Measurements from ENCODE around the gene ASXL3. TPM values are rescaled to one million over a fixed set of nuclear protein-coding genes. Genes with fewer than 3 reads are reported as not detected.

ASXL3 gene
- total and polyA plus RNA-seq, 9 of the 15 experiments (the other 6 are each of a cell fraction or from before 2014, with no cell fraction given): not detected

DNA sequence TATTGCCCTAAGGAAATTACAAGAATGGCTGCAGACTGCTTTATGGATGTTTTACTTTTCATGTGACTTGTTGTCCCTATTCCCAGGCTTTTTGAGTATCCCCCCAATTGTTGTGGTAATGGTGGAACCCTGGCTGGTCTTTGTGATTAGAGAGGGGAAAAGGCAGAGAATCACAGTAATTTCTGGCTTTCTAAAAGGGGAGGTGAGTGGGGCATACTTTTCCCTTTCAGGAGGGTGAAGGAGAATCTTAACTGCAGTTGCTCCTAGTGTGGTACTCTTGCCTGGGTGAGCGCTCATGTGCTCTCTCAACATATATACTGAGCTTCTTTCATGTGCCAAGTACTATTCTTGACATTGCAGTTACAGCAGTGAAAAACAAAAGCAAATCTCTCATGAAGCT is 69.3 kb downstream of the ASXL3 start (continued):
- TF ChIP-seq, protein P1, sequence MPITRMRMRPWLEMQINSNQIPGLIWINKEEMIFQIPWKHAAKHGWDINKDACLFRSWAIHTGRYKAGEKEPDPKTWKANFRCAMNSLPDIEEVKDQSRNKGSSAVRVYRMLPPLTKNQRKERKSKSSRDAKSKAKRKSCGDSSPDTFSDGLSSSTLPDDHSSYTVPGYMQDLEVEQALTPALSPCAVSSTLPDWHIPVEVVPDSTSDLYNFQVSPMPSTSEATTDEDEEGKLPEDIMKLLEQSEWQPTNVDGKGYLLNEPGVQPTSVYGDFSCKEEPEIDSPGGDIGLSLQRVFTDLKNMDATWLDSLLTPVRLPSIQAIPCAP (CRISPR knock-in tag; IDR thresholded peaks at IDR 0.05; ENCODE audit: borderline replicate concordance): no peak

- in situ Hi-C loops (cut with MboI): no loop called here
- Histone ChIP-seq H3K4me2 (ENCODE audit: insufficient read depth, low read length) (no peak overlapping the region), H3K4me3 (no peak overlapping the region), H2AFZ (ENCODE audit: low read depth, low read length) (no peak overlapping the region), H3K36me3 (ENCODE audit: control insufficient read depth, insufficient read depth, low read length) (no peaks in the 10 kb centered on the region), H4K20me1 (replicated peaks; ENCODE audit: control insufficient read depth, insufficient read depth, low read length) (no peaks in the 10 kb centered on the region), H3K9ac (ENCODE audit: insufficient read depth in 1 of 2, low read depth in 2 of 2, low read length in 2 of 2) (no peak overlapping the region), H3K79me2 (ENCODE audit: control insufficient read depth, insufficient read depth, low read length) (no peaks in the 10 kb centered on the region), H3K9me1 (ENCODE audit: control insufficient read depth, insufficient read depth, low read length) (no peaks in the 10 kb centered on the region), H3K27ac (ENCODE audit: extremely low read depth, low read depth, low read length) (no peak overlapping the region), H3K9me3 (replicated peaks; ENCODE audit: control insufficient read depth, insufficient read depth, low read depth, low read length) (peaks cover 4% of the 10 kb centered on the region; the same call in 1 of the 2 replicates), H3K4me1 (replicated peaks in 1 of 2; ENCODE audit: control insufficient read depth in 2 of 2, insufficient read depth in 2 of 2, low read length in 2 of 2) (no peaks in the 10 kb centered on the region), H3K27me3 (ENCODE audit: control insufficient read depth in 2 of 2, insufficient read depth in 2 of 2, low read length in 2 of 2) (no peaks in the 10 kb centered on the region)
- BruUV-seq (replicated peaks): no TSS peak
- no peak for TF ChIP-seq RFX1 (IDR thresholded peaks at IDR 0.05)
- TF ChIP-seq ZHX1 (conservative IDR thresholded peaks at IDR 0.05; ENCODE audit: low read length): no peak
- no peak for TF ChIP-seq CREB1 (IDR thresholded peaks at IDR 0.05)
- no peak for TF ChIP-seq CREB1 (CRISPR knock-in tag; IDR thresholded peaks at IDR 0.05)
- no peak for TF ChIP-seq CREBBP (IDR thresholded peaks at IDR 0.05; ENCODE audit: low read depth, low read length)
- TF ChIP-seq HDGF (IDR thresholded peaks at IDR 0.05): no peak
- no peak for TF ChIP-seq ATF2 (CRISPR knock-in tag; IDR thresholded peaks at IDR 0.05)
- intact Hi-C loops (cut with micrococcal nuclease): no loop called here
- no peak for ATAC-seq
- no peak for DNase-seq (ENCODE audit: extremely low read depth in 1 of 4, low spot score in 3 of 4)
- ChIA-PET CTCF (ENCODE audit: low intra/inter-chr PET ratio) (no interaction called here), POLR2A (no interaction called here)
- WGBS (ENCODE audit: insufficient coverage, low coverage, missing lambda C conversion rate): 0% methylated on average over 1 of the region's 1 CpG
- no peak for FAIRE-seq
Observed at GRCh38 chr18:33652635-33653034, 74.6 kb downstream of the ASXL3 start.

Measured in K562 (cell line).